H1 (cell line): Measurements from ENCODE around the gene EWSR1. TPM values are rescaled to one million over a fixed set of nuclear protein-coding genes. Genes with fewer than 3 reads are reported as not detected.

Experiments
- CTCF ChIA-PET: fragments of 300-600 bp; sonication (Branson Sonifier 250); formaldehyde crosslinking; loops from one replicate; lab custom pipeline; 2021; ENCODE audit not compliant: partially characterized antibody; lab: Charles Lee
- POLR2A ChIA-PET: fragments of 300-600 bp; sonication (Branson Sonifier 250); formaldehyde crosslinking; loops from one replicate; lab custom pipeline; 2021; ENCODE audit warnings: inconsistent platforms; ENCODE audit not compliant: partially characterized antibody; lab: Charles Lee
- DNase-seq, 2 experiments: peaks; one replicate each; pipeline versions ENCODE4 v3.0.0 to v3.0.0-alpha.2; 2010 to 2022; ENCODE audit warnings: low spot score in 2 of 2, low read depth in 1 of 2, mixed read lengths in 1 of 2
- FAIRE-seq: peaks from 2 replicates; lab custom pipeline; 2011; peaks lifted over from hg19 to GRCh38; lab: Jason Lieb, UNC
- H2AFZ ChIP-seq: 2 replicates; pipeline ENCODE4 v1.8.1; 2012; ENCODE audit warnings: low read length, inconsistent platforms
- H2AK5ac ChIP-seq: 2 replicates; pipeline ENCODE4 v1.6.1; 2013; ENCODE audit warnings: low read depth, low read length
- H2BK120ac ChIP-seq: replicated peaks from 2 replicates; pipeline ENCODE3; 2013; ENCODE audit warnings: low read depth, low read length, inconsistent platforms
- H2BK12ac ChIP-seq: 2 replicates; pipeline ENCODE4 v1.6.1; 2013; ENCODE audit warnings: low read depth, low read length
- H2BK15ac ChIP-seq: 2 replicates; pipeline ENCODE4 v1.6.1; 2013; ENCODE audit warnings: low read length
- H2BK20ac ChIP-seq: 2 replicates; pipeline ENCODE4 v1.6.1; 2013; ENCODE audit warnings: low read length
- H2BK5ac ChIP-seq: 2 replicates; pipeline ENCODE4 v1.6.1; 2013; ENCODE audit warnings: low read depth, low read length
- H3K14ac ChIP-seq: 2 replicates; pipeline ENCODE4 v1.6.1; 2013; ENCODE audit warnings: inconsistent platforms; ENCODE audit not compliant: insufficient read length
- H3K18ac ChIP-seq: 2 replicates; pipeline ENCODE4 v1.6.1; 2013; ENCODE audit warnings: low read length; ENCODE audit errors: extremely low read depth
- H3K23ac ChIP-seq: 2 replicates; pipeline ENCODE4 v1.6.1; 2013; ENCODE audit warnings: inconsistent platforms; ENCODE audit not compliant: insufficient read length
- H3K23me2 ChIP-seq: 2 replicates; pipeline ENCODE4 v1.6.1; 2013; ENCODE audit warnings: low read depth, low read length
- H3K27ac ChIP-seq: 2 replicates; pipeline ENCODE4 v1.6.1; 2011; ENCODE audit warnings: low read depth, low read length, inconsistent platforms
- H3K27me3 ChIP-seq, 4 experiments: replicated peaks in 1 of 4; 1 replicate in 1 of 4; 2 replicates in 3 of 4; pipeline versions ENCODE4 v1.6.1 to v1.8.1; 2011 to 2013; ENCODE audit warnings: low read length in 3 of 4, mild to moderate bottlenecking in 3 of 4, inconsistent platforms in 2 of 4, mixed read lengths in 2 of 4, moderate library complexity in 1 of 4; ENCODE audit not compliant: control insufficient read depth in 3 of 4, insufficient read depth in 3 of 4; ENCODE audit errors: extremely low read depth in 1 of 4
- H3K36me3 ChIP-seq, 4 experiments: 2 replicates each; pipeline versions ENCODE4 v1.6.1 to v1.8.1; 2011 to 2013; ENCODE audit warnings: mild to moderate bottlenecking in 4 of 4, low read length in 3 of 4, moderate library complexity in 2 of 4, control low read depth in 1 of 4, inconsistent platforms in 1 of 4; ENCODE audit not compliant: insufficient read depth in 4 of 4, control insufficient read depth in 2 of 4
- H3K4ac ChIP-seq: replicated peaks from 2 replicates; pipeline ENCODE3; 2013; ENCODE audit warnings: low read length, low read depth, mixed read lengths, inconsistent platforms; ENCODE audit not compliant: insufficient read length
- H3K4me1 ChIP-seq, 4 experiments: replicated peaks in 1 of 4; 1 replicate in 1 of 4; 2 replicates in 3 of 4; pipeline versions ENCODE4 v1.6.1 to v1.8.1; 2011 to 2013; ENCODE audit warnings: low read length in 3 of 4, inconsistent platforms in 2 of 4, mixed read lengths in 1 of 4; ENCODE audit not compliant: insufficient read depth in 4 of 4, control insufficient read depth in 3 of 4
- H3K4me2 ChIP-seq, 2 experiments: 2 replicates each; pipeline versions ENCODE4 v1.6.1 to v1.8.1; 2011 to 2013; ENCODE audit warnings: low read depth in 2 of 2, low read length in 2 of 2, control low read depth in 1 of 2, inconsistent platforms in 1 of 2, mild to moderate bottlenecking in 1 of 2; ENCODE audit not compliant: insufficient read depth in 1 of 2
- H3K4me3 ChIP-seq, 4 experiments: fragments of 200-600, 300-600 bp in 1 of 4; sonication (generic), shearing (Covaris generic), sonication (Bioruptor Twin) in 1 of 4; 2 replicates each; pipeline versions ENCODE4 v1.5.1 to v1.8.1; 2011 to 2016; ENCODE audit warnings: low read length in 4 of 4, low read depth in 3 of 4, control low read depth in 2 of 4, inconsistent platforms in 2 of 4, mild to moderate bottlenecking in 2 of 4, mixed read lengths in 1 of 4, moderate library complexity in 1 of 4; ENCODE audit not compliant: insufficient read depth in 2 of 4; ENCODE audit errors: extremely low read depth in 1 of 4
- H3K56ac ChIP-seq: replicated peaks from 2 replicates; pipeline ENCODE3; 2013; ENCODE audit warnings: low read depth, mild to moderate bottlenecking, mixed read lengths, low read length, inconsistent platforms; ENCODE audit not compliant: insufficient read length
- H3K79me1 ChIP-seq: 2 replicates; pipeline ENCODE4 v1.6.1; 2013; ENCODE audit warnings: low read depth, low read length, control low read depth
- H3K79me2 ChIP-seq, 2 experiments: 2 replicates each; pipeline versions ENCODE4 v1.6.1 to v1.8.1; 2012 to 2013; ENCODE audit warnings: low read length in 2 of 2, mild to moderate bottlenecking in 2 of 2, inconsistent platforms in 1 of 2; ENCODE audit not compliant: insufficient read depth in 2 of 2, control insufficient read depth in 1 of 2
- H3K9ac ChIP-seq, 4 experiments: replicated peaks in 1 of 4; 1 replicate in 1 of 4; 2 replicates in 3 of 4; pipeline versions ENCODE4 v1.6.1 to v1.8.1; 2011 to 2013; ENCODE audit warnings: low read depth in 3 of 4, low read length in 3 of 4, control low read depth in 2 of 4, mild to moderate bottlenecking in 2 of 4, moderate library complexity in 2 of 4, inconsistent platforms in 1 of 4; ENCODE audit errors: extremely low read depth in 1 of 4
- H3K9me3 ChIP-seq, 2 experiments: 2 replicates each; pipeline versions ENCODE4 v1.6.1 to v1.8.1; 2012 to 2013; ENCODE audit warnings: mild to moderate bottlenecking in 2 of 2, moderate library complexity in 2 of 2, control low read depth in 1 of 2, inconsistent platforms in 1 of 2, low read depth in 1 of 2, low read length in 1 of 2, mixed read lengths in 1 of 2; ENCODE audit not compliant: insufficient read depth in 2 of 2
- H4K20me1 ChIP-seq, 2 experiments: replicated peaks in 1 of 2; 2 replicates each; pipeline versions ENCODE3 to v1.8.1; 2011 to 2013; ENCODE audit warnings: inconsistent platforms in 2 of 2, low read length in 2 of 2, mild to moderate bottlenecking in 1 of 2; ENCODE audit not compliant: insufficient read depth in 2 of 2, control insufficient read depth in 1 of 2
- H4K5ac ChIP-seq: 2 replicates; pipeline ENCODE4 v1.6.1; 2013; ENCODE audit warnings: low read length, low read depth, mixed read lengths, inconsistent platforms; ENCODE audit not compliant: insufficient read length
- H4K8ac ChIP-seq: 2 replicates; pipeline ENCODE4 v1.8.0; 2013; ENCODE audit warnings: mild to moderate bottlenecking, moderate library complexity, low read length, inconsistent platforms; ENCODE audit not compliant: insufficient read depth; ENCODE audit errors: extremely low read depth
- H4K91ac ChIP-seq: replicated peaks from 2 replicates; pipeline ENCODE3; 2013; ENCODE audit warnings: low read length, mixed read lengths, inconsistent platforms; ENCODE audit not compliant: insufficient read length
- FOSL1 ChIP-seq: IDR thresholded peaks from 2 replicates; pipeline ENCODE4 v1.6.1; 2011; ENCODE audit warnings: mild to moderate bottlenecking, low read depth, low read length, moderate library complexity; ENCODE audit not compliant: insufficient read depth
- WGBS, 2 experiments: shearing (Covaris generic) in 1 of 2; methylation state at CpG; one replicate each; pipeline versions ENCODE4 v1.1.6 to v1.1.7; 2013 to 2015; ENCODE audit warnings: low lambda C conversion rate in 2 of 2, mixed read lengths in 2 of 2, inconsistent platforms in 1 of 2, low coverage in 1 of 2, missing lambda C conversion rate in 1 of 2; ENCODE audit not compliant: insufficient replicate concordance in 2 of 2, insufficient coverage in 1 of 2, insufficient read length in 1 of 2; ENCODE audit errors: extremely low coverage in 1 of 2, missing lambda C conversion rate in 1 of 2; 5-methylcytosine and 5-hydroxymethylcytosine counted together
- polyA plus RNA-seq, 7 experiments: library from polyadenylated mRNA; depleted of rRNA in 3 of 7; stranded (reverse) in 5 of 7; unstranded in 2 of 7; fragments of >200 nt in 5 of 7; fragments of 200-250 nt in 2 of 7; gene quantifications; 1 replicate in 5 of 7; 2 replicates in 1 of 7; 4 replicates in 1 of 7; pipeline versions ENCODE4 v1.2.1 to v1.2.3, GENCODE V29; 2011 to 2013; ENCODE audit warnings: missing spikeins in 2 of 7, mixed read lengths in 2 of 7
- total RNA-seq: library from RNA; stranded (reverse); fragmentation: NEBNext Ultra II Directional; extraction: Animal tissue kit (Norgen Biotek cat#: 25700); gene quantifications from 2 replicates; pipeline ENCODE4 v1.2.1, GENCODE V29; 2021
- TF ChIP-seq, protein P1 (sequence below), 3 experiments: IDR thresholded peaks; 1 replicate in 2 of 3; 2 replicates in 1 of 3; pipeline versions ENCODE4 v1.5.1 to v1.6.1; 2011; ENCODE audit warnings: low read length in 3 of 3, mild to moderate bottlenecking in 3 of 3, inconsistent platforms in 2 of 3, low read depth in 1 of 3, moderate library complexity in 1 of 3; ENCODE audit not compliant: insufficient read depth in 1 of 3; ENCODE audit errors: control extremely low read depth in 1 of 3

EWSR1 gene
- total and polyA plus RNA-seq, 2 of the 8 experiments (the other 6 are each of a cell fraction or from before 2014, with no cell fraction given), result 387 to 930 TPM

DNA sequence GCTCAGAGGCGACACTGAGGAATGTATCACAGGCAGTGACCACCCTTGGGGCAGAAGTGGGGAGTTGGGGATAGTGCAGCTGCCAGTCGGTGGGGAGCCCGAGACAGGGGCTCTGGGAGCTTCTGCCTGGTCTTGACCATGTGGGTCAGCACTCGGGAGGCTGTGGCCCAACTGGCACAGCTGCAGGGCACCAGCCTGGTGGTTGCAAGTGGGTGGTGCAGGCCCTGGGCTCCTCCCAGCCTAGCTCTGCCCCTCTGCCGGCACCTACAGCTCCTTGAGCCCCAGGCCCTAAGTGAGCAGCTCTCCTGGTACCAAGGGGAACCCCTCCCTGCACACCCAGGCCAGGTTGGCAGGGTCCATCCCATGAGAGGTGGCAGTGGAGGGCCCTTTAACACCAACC is 60.0 kb downstream of the EWSR1 start:
- FAIRE-seq, result no peak
- CTCF ChIA-PET, result interaction anchor here (1.0 to 3.1 kb wide), 6 partner anchors 11 to 37 kb away, joined by 3 to 14 read pairs (median 4); no protein-coding TSS in a partner anchor
- peaks cover 4 to 11% (median 9%) of the 10 kb centered on the region in 4 experiments; a peak in 6 of 8 replicates for H3K36me3 ChIP-seq

More for the DNA sequence above, 60.0 kb downstream of the EWSR1 start:
- Histone ChIP-seq H3K79me2 (no peaks in the 10 kb centered on the region), H2BK120ac (no peak overlapping the region), H2AFZ (no peak overlapping the region), H2BK12ac (no peak overlapping the region), H3K56ac (no peak overlapping the region), H3K9ac (no peak overlapping the region), H3K9me3 (no peaks in the 10 kb centered on the region), H3K23me2 (no peaks in the 10 kb centered on the region), H3K18ac (no peak overlapping the region), H2BK5ac (no peak overlapping the region), H3K27me3 (no peaks in the 10 kb centered on the region), H2BK20ac (no peak overlapping the region), H3K4ac (no peak overlapping the region), H4K20me1 (peaks cover 3 to 5% of the 10 kb centered on the region in 2 experiments), H3K27ac (no peak overlapping the region), H3K23ac (no peak overlapping the region), H4K8ac (no peak overlapping the region; the same call in 1 of the 2 replicates), H4K5ac (no peak overlapping the region), H4K91ac (no peak overlapping the region), H2BK15ac (no peak overlapping the region), H3K4me3 (no peak overlapping the region), H3K14ac (no peak overlapping the region), H3K4me1 (no peaks in the 10 kb centered on the region; a peak in 1 of 7 replicates), H2AK5ac (no peak overlapping the region), H3K4me2 (no peak overlapping the region), H3K79me1 (no peaks in the 10 kb centered on the region)
- DNase-seq, result peak in 1 of 2 experiments; percentile 41
- TF ChIP-seq, protein P1, sequence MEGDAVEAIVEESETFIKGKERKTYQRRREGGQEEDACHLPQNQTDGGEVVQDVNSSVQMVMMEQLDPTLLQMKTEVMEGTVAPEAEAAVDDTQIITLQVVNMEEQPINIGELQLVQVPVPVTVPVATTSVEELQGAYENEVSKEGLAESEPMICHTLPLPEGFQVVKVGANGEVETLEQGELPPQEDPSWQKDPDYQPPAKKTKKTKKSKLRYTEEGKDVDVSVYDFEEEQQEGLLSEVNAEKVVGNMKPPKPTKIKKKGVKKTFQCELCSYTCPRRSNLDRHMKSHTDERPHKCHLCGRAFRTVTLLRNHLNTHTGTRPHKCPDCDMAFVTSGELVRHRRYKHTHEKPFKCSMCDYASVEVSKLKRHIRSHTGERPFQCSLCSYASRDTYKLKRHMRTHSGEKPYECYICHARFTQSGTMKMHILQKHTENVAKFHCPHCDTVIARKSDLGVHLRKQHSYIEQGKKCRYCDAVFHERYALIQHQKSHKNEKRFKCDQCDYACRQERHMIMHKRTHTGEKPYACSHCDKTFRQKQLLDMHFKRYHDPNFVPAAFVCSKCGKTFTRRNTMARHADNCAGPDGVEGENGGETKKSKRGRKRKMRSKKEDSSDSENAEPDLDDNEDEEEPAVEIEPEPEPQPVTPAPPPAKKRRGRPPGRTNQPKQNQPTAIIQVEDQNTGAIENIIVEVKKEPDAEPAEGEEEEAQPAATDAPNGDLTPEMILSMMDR (IDR thresholded peaks at IDR 0.05; ENCODE audit: control extremely low read depth in 1 of 3, insufficient read depth in 1 of 3, low read depth in 1 of 3, low read length in 3 of 3), result peak in 2 of 3 experiments; percentile 32 to 33; a peak in 2 of 4 replicates
- no peak for TF ChIP-seq FOSL1
- POLR2A ChIA-PET, result interaction anchor here (0.6 to 1.0 kb wide), 2 partner anchors 25 to 42 kb away, joined by 3 read pairs; no protein-coding TSS in a partner anchor
- WGBS, 2 experiments, result 98% methylated on average over 5 of the region's 5 CpGs; no CpG with 5 or more reads in 1 of the 2 experiments
